KOPT-K1 (cell line): Measurements from ENCODE around the gene PROX1.

Experiments
- H3K27ac ChIP-seq: fragments of 200-600 bp; sonication (generic); 2 replicates; pipeline ENCODE4 v1.5.1; 2016; ENCODE audit warnings: antibody characterized with exemption, mild to moderate bottlenecking, low read depth, low read length; ENCODE audit not compliant: poor library complexity, severe bottlenecking
- H3K36me3 ChIP-seq: fragments of 200-600 bp; sonication (generic); 2 replicates; pipeline ENCODE4 v1.5.1; 2017; ENCODE audit warnings: antibody characterized with exemption, mild to moderate bottlenecking, low read length, moderate library complexity; ENCODE audit not compliant: insufficient read depth
- H3K9me3 ChIP-seq: fragments of 200-600 bp; sonication (generic); 2 replicates; pipeline ENCODE4 v1.5.1; 2017; ENCODE audit warnings: antibody characterized with exemption, low read length, mild to moderate bottlenecking; ENCODE audit not compliant: insufficient read depth, poor library complexity, severe bottlenecking

The PROX1 gene, protein sequence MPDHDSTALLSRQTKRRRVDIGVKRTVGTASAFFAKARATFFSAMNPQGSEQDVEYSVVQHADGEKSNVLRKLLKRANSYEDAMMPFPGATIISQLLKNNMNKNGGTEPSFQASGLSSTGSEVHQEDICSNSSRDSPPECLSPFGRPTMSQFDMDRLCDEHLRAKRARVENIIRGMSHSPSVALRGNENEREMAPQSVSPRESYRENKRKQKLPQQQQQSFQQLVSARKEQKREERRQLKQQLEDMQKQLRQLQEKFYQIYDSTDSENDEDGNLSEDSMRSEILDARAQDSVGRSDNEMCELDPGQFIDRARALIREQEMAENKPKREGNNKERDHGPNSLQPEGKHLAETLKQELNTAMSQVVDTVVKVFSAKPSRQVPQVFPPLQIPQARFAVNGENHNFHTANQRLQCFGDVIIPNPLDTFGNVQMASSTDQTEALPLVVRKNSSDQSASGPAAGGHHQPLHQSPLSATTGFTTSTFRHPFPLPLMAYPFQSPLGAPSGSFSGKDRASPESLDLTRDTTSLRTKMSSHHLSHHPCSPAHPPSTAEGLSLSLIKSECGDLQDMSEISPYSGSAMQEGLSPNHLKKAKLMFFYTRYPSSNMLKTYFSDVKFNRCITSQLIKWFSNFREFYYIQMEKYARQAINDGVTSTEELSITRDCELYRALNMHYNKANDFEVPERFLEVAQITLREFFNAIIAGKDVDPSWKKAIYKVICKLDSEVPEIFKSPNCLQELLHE

DNA sequence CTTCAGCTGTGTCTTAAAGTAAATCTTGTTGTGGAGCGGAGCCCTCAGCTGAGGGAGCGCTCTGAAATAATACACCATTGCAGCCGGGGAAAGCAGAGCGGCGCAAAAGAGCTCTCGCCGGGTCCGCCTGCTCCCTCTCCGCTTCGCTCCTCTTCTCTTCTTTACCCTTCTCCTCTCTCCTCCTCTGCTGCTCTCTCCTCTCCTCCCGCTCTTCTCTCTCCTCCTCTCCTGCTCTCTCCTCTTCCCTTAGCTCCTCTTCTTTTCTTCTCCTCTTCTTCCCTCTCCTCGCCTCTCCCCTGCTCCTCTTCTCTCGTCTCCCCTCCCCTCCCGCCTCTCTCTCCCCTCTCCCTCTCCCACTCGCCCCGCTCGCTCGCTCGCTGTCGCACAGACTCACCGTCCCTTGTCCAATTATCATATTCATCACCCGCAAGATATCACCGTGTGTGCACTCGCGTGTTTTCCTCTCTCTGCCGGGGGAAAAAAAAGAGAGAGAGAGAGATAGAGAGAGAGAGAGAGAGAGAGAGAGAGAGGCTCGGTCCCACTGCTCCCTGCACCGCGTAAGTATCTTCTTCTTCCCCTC is at the start of gene PROX1:
PROX1 (plus strand) TSS at position 47 of the 580 bp plus-strand sequence. CDS start 8,563 bp downstream, outside the sequence.
- Histone ChIP-seq H3K36me3 (no peaks in the 10 kb centered on the region), H3K27ac (peak within 1 kb of the TSS; percentile 54), H3K9me3 (no peaks in the 10 kb centered on the region)

DNA sequence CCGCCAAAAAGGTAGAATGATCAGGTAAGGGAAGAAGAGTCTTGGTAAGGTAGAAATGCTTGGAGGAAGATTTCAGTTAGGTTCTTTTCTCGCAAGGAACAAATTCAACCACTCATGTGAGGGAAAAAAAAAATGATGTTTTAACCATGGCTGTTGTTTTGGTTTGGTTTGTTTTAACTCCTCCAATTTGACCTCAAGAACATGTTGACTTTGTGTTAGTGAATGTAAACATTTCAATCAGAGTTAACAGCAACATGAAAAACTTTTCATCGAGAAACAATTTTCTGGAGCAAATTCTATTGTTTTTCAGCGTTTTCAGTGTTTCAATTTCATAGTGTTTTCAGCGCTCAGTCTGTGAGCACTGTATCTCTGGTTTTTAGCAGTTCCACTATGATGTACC is 49.0 kb upstream of the PROX1 start:
- H3K27ac ChIP-seq = no peak overlapping the region
- no peaks in the 10 kb centered on the region for H3K9me3 ChIP-seq
- no peaks in the 10 kb centered on the region for H3K36me3 ChIP-seq

GRCh38 chr1:213939888-213940287 is 47.9 kb upstream of the PROX1 start:
- H3K9me3 ChIP-seq = no peaks in the 10 kb centered on the region
- H3K36me3 ChIP-seq = no peaks in the 10 kb centered on the region
- H3K27ac ChIP-seq = no peak overlapping the region

DNA sequence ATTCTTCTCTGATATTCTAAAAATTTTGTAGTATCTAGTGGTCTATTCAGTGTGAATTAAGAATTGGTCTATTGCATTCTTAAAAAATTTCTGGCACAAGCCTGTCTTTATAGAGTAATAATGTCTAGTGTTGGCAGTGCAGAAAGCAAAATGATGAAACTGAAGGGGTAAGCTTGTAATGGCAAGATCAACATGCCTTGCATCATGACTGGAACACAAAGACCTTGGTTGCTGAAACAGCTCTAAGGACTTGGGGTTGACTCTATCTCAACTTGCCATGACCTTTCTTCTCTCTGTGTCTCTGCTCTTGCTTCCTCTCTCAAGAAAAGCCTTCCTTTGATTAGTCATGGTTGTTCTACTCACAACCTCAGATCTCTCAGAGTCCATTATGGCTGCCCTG is 46.8 kb upstream of the PROX1 start:
- Histone ChIP-seq H3K27ac (no peak overlapping the region), H3K36me3 (no peaks in the 10 kb centered on the region), H3K9me3 (no peaks in the 10 kb centered on the region)

DNA sequence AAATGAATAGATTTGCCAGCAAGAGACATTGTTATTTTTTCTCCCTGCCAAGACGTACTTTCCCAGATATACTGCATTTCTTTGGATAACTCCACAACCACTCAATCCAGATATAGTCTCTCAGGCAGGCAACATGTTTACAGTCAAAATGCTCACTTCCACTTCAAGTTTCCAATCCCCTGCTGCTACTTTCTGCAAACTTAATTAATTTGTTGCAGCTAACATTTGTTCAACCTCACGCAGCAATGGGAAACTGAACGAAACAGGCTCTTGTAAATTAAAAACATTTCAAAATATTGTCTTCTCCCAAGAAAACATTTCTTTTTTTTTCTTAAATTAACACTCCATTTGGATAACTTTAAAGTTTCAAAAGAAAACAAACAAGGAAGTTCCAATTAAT is 45.7 kb upstream of the PROX1 start:
- H3K27ac ChIP-seq = no peak overlapping the region
- H3K36me3 ChIP-seq = no peaks in the 10 kb centered on the region
- H3K9me3 ChIP-seq = no peaks in the 10 kb centered on the region

DNA sequence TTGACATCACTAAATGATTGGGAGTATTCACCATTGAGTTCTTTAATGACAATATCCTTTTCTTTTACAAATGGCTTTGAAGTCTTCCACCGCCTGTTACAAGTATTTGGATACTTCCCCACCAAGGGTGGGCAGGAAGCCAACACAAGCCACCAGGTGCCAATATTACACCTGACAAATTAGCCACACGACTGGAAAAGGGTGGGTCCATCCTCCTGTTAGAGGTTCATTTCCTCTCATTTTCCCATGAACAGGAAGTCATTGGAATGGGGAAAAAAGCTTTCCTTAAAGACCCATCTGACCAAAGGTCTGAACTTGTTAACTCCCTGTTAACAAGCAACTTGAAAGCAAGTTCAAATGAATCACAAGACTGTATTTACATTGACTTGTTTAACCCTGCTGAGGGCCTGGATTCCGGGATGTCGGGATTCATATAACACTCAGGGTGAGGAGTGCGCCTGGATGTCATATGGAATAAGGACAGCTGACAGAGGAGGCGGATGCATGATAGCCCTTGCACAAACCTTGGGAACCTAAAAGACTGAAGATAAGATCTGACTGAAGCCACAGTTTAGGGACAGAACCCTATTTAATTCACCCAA is 40.5 kb upstream of the PROX1 start:
- H3K36me3 ChIP-seq = no peaks in the 10 kb centered on the region
- H3K27ac ChIP-seq = no peak overlapping the region
- H3K9me3 ChIP-seq = no peaks in the 10 kb centered on the region

DNA sequence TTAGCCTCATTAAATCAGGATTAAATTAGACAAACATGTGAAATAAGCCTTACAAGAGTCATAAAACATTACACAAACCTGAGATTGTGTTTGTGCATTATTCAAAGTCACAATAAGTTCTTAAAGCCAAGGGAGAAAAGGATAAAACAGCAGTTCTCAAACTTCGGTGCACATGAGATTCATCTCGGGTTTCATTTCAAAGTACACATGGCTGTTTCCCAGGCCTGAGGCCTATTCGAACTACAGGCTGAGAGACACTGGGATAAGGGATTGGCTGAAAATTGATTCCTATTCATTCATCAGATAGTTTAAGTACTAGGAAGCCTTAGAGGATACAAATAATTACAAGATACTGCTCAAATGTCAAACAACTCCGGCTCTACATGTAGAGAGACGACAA is 35.9 kb upstream of the PROX1 start:
- no peaks in the 10 kb centered on the region for H3K9me3 ChIP-seq
- no peaks in the 10 kb centered on the region for H3K36me3 ChIP-seq
- no peak overlapping the region for H3K27ac ChIP-seq

DNA sequence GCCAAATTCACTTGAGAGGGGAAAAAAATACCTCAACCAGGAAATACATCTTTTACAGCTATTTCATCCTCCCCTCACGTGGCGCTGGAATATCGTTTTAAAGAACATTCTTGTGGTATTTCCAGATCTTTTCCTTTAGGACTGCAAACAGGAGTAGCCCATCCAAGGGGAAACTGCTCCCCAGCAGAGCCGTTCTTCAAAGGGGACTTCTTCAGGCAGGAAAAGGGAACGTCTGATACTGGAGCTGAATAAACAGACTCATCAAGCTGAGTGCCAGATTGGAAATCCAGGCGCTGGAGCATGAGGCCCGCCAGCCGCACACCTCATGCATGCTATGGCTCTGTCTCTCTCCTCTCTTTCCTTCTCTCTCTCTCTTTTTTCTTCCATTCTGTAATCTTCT is 34.0 kb upstream of the PROX1 start:
- no peak overlapping the region for H3K27ac ChIP-seq
- no peaks in the 10 kb centered on the region for H3K36me3 ChIP-seq
- H3K9me3 ChIP-seq = no peaks in the 10 kb centered on the region

GRCh38 chr1:213956295-213956770 is 31.4 kb upstream of the PROX1 start:
- H3K9me3 ChIP-seq = no peaks in the 10 kb centered on the region
- H3K36me3 ChIP-seq = no peaks in the 10 kb centered on the region
- no peak overlapping the region for H3K27ac ChIP-seq

- Histone ChIP-seq H3K9me3 (no peaks in the 10 kb centered on the region), H3K27ac (no peak overlapping the region), H3K36me3 (no peaks in the 10 kb centered on the region)
These were observed 29.4 kb upstream of the PROX1 start for GRCh38 chr1:213958346-213958745.

- H3K36me3 ChIP-seq = no peaks in the 10 kb centered on the region
- no peaks in the 10 kb centered on the region for H3K9me3 ChIP-seq
- H3K27ac ChIP-seq = no peak overlapping the region
These were observed 26.8 kb upstream of the PROX1 start for GRCh38 chr1:213960963-213961362.

- H3K27ac ChIP-seq = no peak overlapping the region
- no peaks in the 10 kb centered on the region for H3K9me3 ChIP-seq
- no peaks in the 10 kb centered on the region for H3K36me3 ChIP-seq
These were observed 25.3 kb upstream of the PROX1 start for GRCh38 chr1:213962508-213962907.

- Histone ChIP-seq H3K36me3 (no peaks in the 10 kb centered on the region), H3K9me3 (no peaks in the 10 kb centered on the region), H3K27ac (no peak overlapping the region)
These were observed 21.7 kb upstream of the PROX1 start for GRCh38 chr1:213966122-213966521.

DNA sequence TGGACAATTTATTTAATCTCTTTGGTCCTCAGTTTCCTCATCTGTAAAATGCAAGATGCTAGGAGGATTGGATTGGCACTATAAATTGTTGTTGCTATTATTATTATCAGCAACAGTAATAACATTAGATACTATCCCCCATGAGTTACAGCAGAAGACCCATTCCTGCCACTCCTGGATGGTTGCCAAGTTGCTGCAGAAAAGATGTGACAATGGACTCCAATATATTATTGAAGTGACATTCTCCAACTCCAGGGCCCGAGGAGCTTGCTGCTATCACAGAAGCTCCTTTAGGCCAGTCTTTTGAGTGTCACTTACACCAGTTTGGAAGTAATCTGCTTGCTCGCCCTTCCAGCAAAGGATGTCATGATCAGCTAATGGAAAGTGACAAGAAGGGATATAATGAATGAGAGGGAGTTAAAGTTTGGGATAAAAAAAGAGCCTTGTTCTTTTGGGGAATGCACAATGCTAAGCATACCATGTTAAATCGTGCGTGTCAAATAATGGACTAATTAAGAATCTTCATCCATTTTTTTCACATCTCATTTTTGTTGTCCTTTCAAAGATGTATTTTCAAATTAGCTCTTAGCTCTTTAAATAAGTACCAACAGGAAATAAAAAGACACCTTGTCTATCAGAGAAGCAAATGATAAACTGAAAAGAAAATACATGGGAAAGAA is 19.5 kb upstream of the PROX1 start:
- Histone ChIP-seq H3K9me3 (no peaks in the 10 kb centered on the region), H3K27ac (no peak overlapping the region), H3K36me3 (no peaks in the 10 kb centered on the region)
